GM23338 (cell line): ENCODE data around the gene GTPBP1. TPM values are rescaled to one million over a fixed set of nuclear protein-coding genes. Genes with fewer than 3 reads are reported as not detected.
A peak's percentile ranks its signal among the peaks of the same experiment; 100 is the strongest.

ENCODE experiments used
- ATAC-seq: fragments of 200-7000 bp; cut with Tn5 transposase; 3 replicates; pipeline ENCODE4 v1.9.1; 2020
- DNase-seq: peaks from one replicate; pipeline ENCODE4 v3.0.0-alpha.2; 2015; ENCODE audit warnings: low spot score
- H2AFZ ChIP-seq: fragments of 200-600 bp; sonication (generic); 2 replicates; pipeline ENCODE4 v1.8.0; 2016; ENCODE audit warnings: antibody characterized with exemption, mild to moderate bottlenecking, moderate library complexity
- H3F3A ChIP-seq: fragments of 200-600 bp; sonication (generic); replicated peaks from 2 replicates; pipeline ENCODE4 v1.8.0; 2017; ENCODE audit warnings: antibody characterized with exemption, mixed run types, low read depth
- H3K27ac ChIP-seq: fragments of 200-600 bp; sonication (generic); 2 replicates; pipeline ENCODE4 v1.6.1; 2016; ENCODE audit warnings: low read depth
- H3K27me3 ChIP-seq: fragments of 200-600 bp; sonication (generic); 2 replicates; pipeline ENCODE4 v1.8.0; 2016; ENCODE audit warnings: mild to moderate bottlenecking, mixed run types, moderate library complexity; ENCODE audit not compliant: insufficient read depth
- H3K36me3 ChIP-seq: fragments of 200-600 bp; sonication (generic); 2 replicates; pipeline ENCODE4 v1.8.0; 2016; ENCODE audit warnings: mild to moderate bottlenecking; ENCODE audit not compliant: insufficient read depth
- H3K4me1 ChIP-seq: fragments of 200-600 bp; sonication (generic); 2 replicates; pipeline ENCODE4 v1.8.0; 2016; ENCODE audit warnings: mild to moderate bottlenecking, moderate library complexity; ENCODE audit not compliant: insufficient read depth
- H3K4me2 ChIP-seq: fragments of 200-600 bp; sonication (generic); 2 replicates; pipeline ENCODE4 v1.7.1; 2017; ENCODE audit warnings: mixed run types
- H3K4me3 ChIP-seq: fragments of 200-600 bp; sonication (generic); 2 replicates; pipeline ENCODE4 v1.6.1; 2016; ENCODE audit warnings: mixed run types
- H3K79me2 ChIP-seq: fragments of 200-600 bp; sonication (generic); replicated peaks from 2 replicates; pipeline ENCODE4 v1.8.0; 2017; ENCODE audit warnings: mild to moderate bottlenecking; ENCODE audit not compliant: insufficient read depth
- H3K9me2 ChIP-seq: fragments of 200-600 bp; sonication (generic); 2 replicates; pipeline ENCODE4 v1.8.0; 2017; ENCODE audit not compliant: insufficient read depth
- H4K20me1 ChIP-seq: fragments of 200-600 bp; sonication (generic); replicated peaks from 2 replicates; pipeline ENCODE4 v1.8.0; 2017; ENCODE audit warnings: mild to moderate bottlenecking; ENCODE audit not compliant: insufficient read depth
- H3K27ac Mint-ChIP-seq: 2 replicates; pipeline ENCODE4 v1.8.0; 2020; ENCODE audit warnings: inconsistent platforms, mild to moderate bottlenecking, moderate library complexity, mixed read lengths
- H3K27me3 Mint-ChIP-seq: 3 replicates; pipeline ENCODE4 v1.8.0; 2022; ENCODE audit warnings: low read depth, mild to moderate bottlenecking, moderate library complexity, mixed read lengths, inconsistent platforms; ENCODE audit not compliant: insufficient read depth, poor library complexity
- H3K36me3 Mint-ChIP-seq: 3 replicates; pipeline ENCODE4 v1.8.0; 2021; ENCODE audit warnings: low read depth, mild to moderate bottlenecking, inconsistent platforms, moderate library complexity, mixed read lengths
- H3K4me1 Mint-ChIP-seq: 3 replicates; pipeline ENCODE4 v1.8.0; 2020; ENCODE audit warnings: mild to moderate bottlenecking, inconsistent platforms, mixed read lengths
- H3K4me3 Mint-ChIP-seq: 3 replicates; pipeline ENCODE4 v1.8.0; 2021; ENCODE audit warnings: moderate library complexity, mild to moderate bottlenecking, inconsistent platforms, mixed read lengths
- H3K9me3 Mint-ChIP-seq: 3 replicates; pipeline ENCODE4 v1.8.0; 2020; ENCODE audit warnings: moderate library complexity, mild to moderate bottlenecking, inconsistent platforms, mixed read lengths
- CTCF ChIP-seq, 2 experiments: fragments of 200-600 bp in 1 of 2; sonication (generic) in 1 of 2; conservative IDR thresholded peaks; 2 replicates each; pipeline versions ENCODE4 v1.5.1 to v1.6.1; 2016 to 2017; ENCODE audit warnings: antibody characterized with exemption in 2 of 2, low read depth in 2 of 2, mild to moderate bottlenecking in 2 of 2, moderate library complexity in 1 of 2
- EZH2 ChIP-seq: fragments of 200-600 bp; sonication (generic); IDR thresholded peaks from one replicate; pipeline ENCODE4 v1.8.0; 2017; ENCODE audit warnings: antibody characterized with exemption, mild to moderate bottlenecking, low read depth; ENCODE audit not compliant: unreplicated experiment
- EZH2phosphoT487 ChIP-seq: fragments of 200-600 bp; sonication (generic); IDR thresholded peaks from one replicate; pipeline ENCODE4 v1.8.1; 2018; ENCODE audit warnings: antibody characterized with exemption; ENCODE audit not compliant: unreplicated experiment
- POLR2AphosphoS5 ChIP-seq: IDR thresholded peaks from 2 replicates; pipeline ENCODE4 v1.6.1; 2016; ENCODE audit warnings: antibody characterized with exemption, low read depth
- REST ChIP-seq: IDR thresholded peaks from one replicate; pipeline ENCODE4 v1.6.1; 2018; ENCODE audit warnings: antibody characterized with exemption; ENCODE audit not compliant: unreplicated experiment
- polyA plus RNA-seq: library from polyadenylated mRNA; unstranded; fragments of >200 nt; fragmentation: Nextera tagmentation; extraction: Ambion mirVana; gene quantifications from 2 replicates; pipeline ENCODE4 v1.2.1, GENCODE V29; 2016
- total RNA-seq: library from RNA; depleted of rRNA; stranded (reverse); fragments of >200 nt; shearing (Covaris generic); gene quantifications from 2 replicates; pipeline ENCODE4 v1.2.3, GENCODE V29; 2014

GTPBP1 gene
- total and polyA plus RNA-seq, 2 experiments from 2014 or later: 27.2 to 88.4 TPM

- H3K4me1 Mint-ChIP-seq: no peaks in the 10 kb centered on the region; the same call in 2 of the 3 replicates
Observed at GRCh38 chr22:38724176-38724575, 18.4 kb downstream of the GTPBP1 start.

GRCh38 chr22:38724926-38725571 is 19.3 kb downstream of the GTPBP1 start:
- Histone ChIP-seq H3K9me2 (no peaks in the 10 kb centered on the region), H3F3A (no peaks in the 10 kb centered on the region), H3K4me2 (no peak overlapping the region), H3K27ac (no peak overlapping the region), H3K27me3 (no peaks in the 10 kb centered on the region), H3K4me1 (no peaks in the 10 kb centered on the region), H4K20me1 (peaks cover 9% of the 10 kb centered on the region; the same call in 1 of the 2 replicates), H2AFZ (no peak overlapping the region), H3K36me3 (peaks cover 51% of the 10 kb centered on the region), H3K4me3 (no peak overlapping the region), H3K79me2 (no peaks in the 10 kb centered on the region; the same call in 1 of the 2 replicates)
- peaks cover 5% of the 10 kb centered on the region for H3K27me3 Mint-ChIP-seq
- TF ChIP-seq CTCF (conservative IDR thresholded peaks at IDR 0.05; ENCODE audit: low read depth in 2 of 2) (peak; percentile 59 to 63), EZH2phosphoT487 (no peak)
- no peak overlapping the region for H3K27ac Mint-ChIP-seq
- DNase-seq (peak; percentile 71), ATAC-seq (peak; percentile 95)
- peaks cover 88% of the 10 kb centered on the region for H3K36me3 Mint-ChIP-seq
- no peaks in the 10 kb centered on the region; the same call in 2 of the 3 replicates for H3K4me1 Mint-ChIP-seq
- no peak overlapping the region for H3K4me3 Mint-ChIP-seq
- no peaks in the 10 kb centered on the region for H3K9me3 Mint-ChIP-seq

More at GRCh38 chr22:38724176-38724575, 18.4 kb downstream of the GTPBP1 start:
- peaks cover 50% of the 10 kb centered on the region for H3K36me3 ChIP-seq
- no peaks in the 10 kb centered on the region; the same call in 1 of the 2 replicates for H3K79me2 ChIP-seq
- H3K27ac ChIP-seq: no peak overlapping the region
- no peaks in the 10 kb centered on the region for H3K9me2 ChIP-seq
- Mint-ChIP-seq H3K4me3 (no peak overlapping the region), H3K27me3 (peaks cover 5% of the 10 kb centered on the region), H3K27ac (no peak overlapping the region), H3K9me3 (no peaks in the 10 kb centered on the region), H3K36me3 (peaks cover 81% of the 10 kb centered on the region)
- H3K4me3 ChIP-seq: no peak overlapping the region
- peaks cover 9% of the 10 kb centered on the region; the same call in 1 of the 2 replicates for H4K20me1 ChIP-seq
- no peaks in the 10 kb centered on the region for H3K27me3 ChIP-seq
- no peak overlapping the region for H3K4me2 ChIP-seq
- no peak for ATAC-seq
- DNase-seq: no peak
- no peaks in the 10 kb centered on the region for H3K4me1 ChIP-seq
- H2AFZ ChIP-seq: no peak overlapping the region
- TF ChIP-seq EZH2 (no peak), REST (no peak), POLR2AphosphoS5 (no peak)
- no peaks in the 10 kb centered on the region for H3F3A ChIP-seq
